WI38 (cell line): ENCODE data around the gene ABCF2.

Experiments
- H3K4me3 ChIP-seq: 2 replicates; pipeline ENCODE4 v1.5.1; 2011; ENCODE audit warnings: low read depth, mild to moderate bottlenecking, control low read depth, low read length
- CTCF ChIP-seq: IDR thresholded peaks from 2 replicates; pipeline ENCODE4 v1.5.1; 2012; ENCODE audit warnings: low read depth, mild to moderate bottlenecking, control low read depth, low read length

ABCF2 gene

GRCh38 chr7:151226875-151227782, at the start of gene ABCF2:
Gene ABCF2, minus strand, starts transcription at chr7:151227205. Its CDS starts 747 bp downstream, at chr7:151226458.
- H3K4me3 ChIP-seq: peak within 1 kb of the TSS; percentile 85
- no peak for TF ChIP-seq CTCF

- no peak overlapping the region for H3K4me3 ChIP-seq
- TF ChIP-seq CTCF: no peak
Measured at GRCh38 chr7:151275813-151276577, 49.0 kb upstream of the ABCF2 start.

- H3K4me3 ChIP-seq: no peak overlapping the region
- no peak for TF ChIP-seq CTCF
Measured at GRCh38 chr7:151274936-151275812, 48.2 kb upstream of the ABCF2 start.

GRCh38 chr7:151274396-151274795, 47.4 kb upstream of the ABCF2 start:
- TF ChIP-seq CTCF: no peak
- no peak overlapping the region for H3K4me3 ChIP-seq

GRCh38 chr7:151273651-151274390, 46.8 kb upstream of the ABCF2 start:
- TF ChIP-seq CTCF: no peak
- H3K4me3 ChIP-seq: no peak overlapping the region

- TF ChIP-seq CTCF: no peak
- no peak overlapping the region for H3K4me3 ChIP-seq
Measured at GRCh38 chr7:151272877-151273276, 45.9 kb upstream of the ABCF2 start.
